NCI-H2196 (cell line): ENCODE measurements around the gene HMGA1.

Source experiments
- DNase-seq: peaks from one replicate; lab custom pipeline; 2025; ENCODE audit not compliant: unreplicated experiment; lab: John Stamatoyannopoulos, UW

HMGA1 gene

GRCh38 chr6:34288581-34288980 is 51.9 kb downstream of the HMGA1 start:
- no peak for DNase-seq

- DNase-seq: no peak
Observed at GRCh38 chr6:34289137-34289536, 52.5 kb downstream of the HMGA1 start.

- no peak for DNase-seq
Observed at GRCh38 chr6:34292954-34293353, 56.3 kb downstream of the HMGA1 start.

- DNase-seq: no peak
Observed at GRCh38 chr6:34295721-34296120, 59.0 kb downstream of the HMGA1 start.
